Measurements from ENCODE around the gene PTGES3.

DNA sequence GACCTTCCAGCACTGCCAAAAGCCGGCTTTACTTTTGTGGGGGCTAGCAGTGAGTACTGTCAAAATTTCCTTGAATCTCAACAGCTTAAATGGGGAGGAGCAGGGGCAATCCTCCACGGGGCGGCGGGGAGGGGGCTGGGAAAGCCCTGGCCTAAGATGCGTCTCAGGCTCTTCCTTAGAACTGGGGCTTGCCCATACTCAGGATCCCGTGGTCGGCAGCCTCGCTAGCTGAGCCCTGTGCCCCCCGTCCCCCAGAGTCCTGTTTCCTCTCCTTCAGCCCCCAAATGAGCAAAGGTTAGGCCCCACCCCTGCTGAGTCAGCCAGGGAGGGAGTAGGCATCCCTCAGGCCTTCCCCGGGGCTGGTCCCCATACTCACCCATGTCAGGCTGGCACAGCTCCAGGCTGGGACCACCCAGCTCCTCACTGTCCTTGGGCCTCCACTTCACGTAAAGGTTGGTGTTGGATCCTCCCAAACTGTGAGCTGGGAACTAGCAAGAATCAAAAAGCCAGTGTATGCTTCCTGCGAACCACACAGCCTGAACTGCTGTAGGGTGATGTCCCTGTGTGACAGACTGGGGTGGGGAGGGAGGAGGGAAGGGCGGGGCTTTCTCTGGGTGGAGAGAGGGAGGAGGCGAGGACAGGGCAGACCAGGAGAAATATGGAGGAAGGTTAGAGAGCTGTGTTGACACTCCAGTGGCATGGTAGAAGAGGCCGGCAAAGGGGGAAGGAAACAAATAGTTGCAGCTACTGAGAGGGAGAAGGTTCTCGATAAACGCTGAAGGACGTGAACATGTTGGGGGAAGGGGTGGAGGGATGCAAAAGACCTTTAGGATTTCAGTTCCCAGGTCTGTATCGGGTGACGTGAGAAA lies 52.0 kb downstream of the PTGES3 start:
- TF ChIP-seq, protein P1, sequence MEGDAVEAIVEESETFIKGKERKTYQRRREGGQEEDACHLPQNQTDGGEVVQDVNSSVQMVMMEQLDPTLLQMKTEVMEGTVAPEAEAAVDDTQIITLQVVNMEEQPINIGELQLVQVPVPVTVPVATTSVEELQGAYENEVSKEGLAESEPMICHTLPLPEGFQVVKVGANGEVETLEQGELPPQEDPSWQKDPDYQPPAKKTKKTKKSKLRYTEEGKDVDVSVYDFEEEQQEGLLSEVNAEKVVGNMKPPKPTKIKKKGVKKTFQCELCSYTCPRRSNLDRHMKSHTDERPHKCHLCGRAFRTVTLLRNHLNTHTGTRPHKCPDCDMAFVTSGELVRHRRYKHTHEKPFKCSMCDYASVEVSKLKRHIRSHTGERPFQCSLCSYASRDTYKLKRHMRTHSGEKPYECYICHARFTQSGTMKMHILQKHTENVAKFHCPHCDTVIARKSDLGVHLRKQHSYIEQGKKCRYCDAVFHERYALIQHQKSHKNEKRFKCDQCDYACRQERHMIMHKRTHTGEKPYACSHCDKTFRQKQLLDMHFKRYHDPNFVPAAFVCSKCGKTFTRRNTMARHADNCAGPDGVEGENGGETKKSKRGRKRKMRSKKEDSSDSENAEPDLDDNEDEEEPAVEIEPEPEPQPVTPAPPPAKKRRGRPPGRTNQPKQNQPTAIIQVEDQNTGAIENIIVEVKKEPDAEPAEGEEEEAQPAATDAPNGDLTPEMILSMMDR (IDR thresholded peaks at IDR 0.05): no peak
- TF ChIP-seq POLR2A (IDR thresholded peaks at IDR 0.05): peak; percentile 72 to 85
